ENCODE results near the gene PDE4D.

DNA sequence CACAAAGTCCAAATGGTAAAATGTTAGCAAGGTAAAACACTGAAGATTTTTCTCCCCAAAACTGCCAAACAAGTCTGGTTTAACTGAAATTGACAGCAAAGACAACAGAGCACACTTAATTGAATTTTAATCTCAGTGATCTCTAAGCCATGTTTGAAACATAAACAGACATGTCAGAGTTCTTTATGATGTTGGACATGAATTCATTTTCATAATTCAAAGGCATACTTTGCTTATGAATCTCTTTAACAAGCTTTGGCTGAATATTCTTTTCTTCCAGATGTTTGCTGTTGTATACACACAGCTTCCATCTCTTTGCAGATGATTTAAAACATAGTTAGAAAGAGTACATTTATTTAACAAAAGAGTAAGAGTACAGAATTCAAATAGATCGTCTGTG, 801.6 kb downstream of the PDE4D start:
- TF ChIP-seq EZH2 (IDR thresholded peaks at IDR 0.05; ENCODE audit: borderline replicate concordance, low read depth, low read length, severe bottlenecking) (no peak), JUN (IDR thresholded peaks at IDR 0.05; ENCODE audit: borderline replicate concordance, insufficient read depth, insufficient read length, low read depth) (no peak)
- TF ChIP-seq, protein P1, sequence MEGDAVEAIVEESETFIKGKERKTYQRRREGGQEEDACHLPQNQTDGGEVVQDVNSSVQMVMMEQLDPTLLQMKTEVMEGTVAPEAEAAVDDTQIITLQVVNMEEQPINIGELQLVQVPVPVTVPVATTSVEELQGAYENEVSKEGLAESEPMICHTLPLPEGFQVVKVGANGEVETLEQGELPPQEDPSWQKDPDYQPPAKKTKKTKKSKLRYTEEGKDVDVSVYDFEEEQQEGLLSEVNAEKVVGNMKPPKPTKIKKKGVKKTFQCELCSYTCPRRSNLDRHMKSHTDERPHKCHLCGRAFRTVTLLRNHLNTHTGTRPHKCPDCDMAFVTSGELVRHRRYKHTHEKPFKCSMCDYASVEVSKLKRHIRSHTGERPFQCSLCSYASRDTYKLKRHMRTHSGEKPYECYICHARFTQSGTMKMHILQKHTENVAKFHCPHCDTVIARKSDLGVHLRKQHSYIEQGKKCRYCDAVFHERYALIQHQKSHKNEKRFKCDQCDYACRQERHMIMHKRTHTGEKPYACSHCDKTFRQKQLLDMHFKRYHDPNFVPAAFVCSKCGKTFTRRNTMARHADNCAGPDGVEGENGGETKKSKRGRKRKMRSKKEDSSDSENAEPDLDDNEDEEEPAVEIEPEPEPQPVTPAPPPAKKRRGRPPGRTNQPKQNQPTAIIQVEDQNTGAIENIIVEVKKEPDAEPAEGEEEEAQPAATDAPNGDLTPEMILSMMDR (IDR thresholded peaks at IDR 0.05; ENCODE audit: extremely low read depth in 1 of 2, insufficient read depth in 1 of 2, low read depth in 1 of 2, low read length in 2 of 2) = no peak

All from endothelial cell of umbilical vein (primary cell).